SJSA1 (cell line): Measurements from ENCODE around the gene DTNA. TPM values are rescaled to one million over a fixed set of nuclear protein-coding genes. Genes with fewer than 3 reads are reported as not detected.
"Not testable (repeated sequence)": the region's sequence is repeated elsewhere in the genome, so short reads cannot be mapped to it uniquely, and the experiment has no call there.

Source experiments
- DNase-seq, 2 experiments: peaks; one replicate each; pipeline ENCODE4 v3.0.0-alpha.2; 2015 to 2020; ENCODE audit warnings: low spot score in 2 of 2, low read depth in 1 of 2
- H3K27ac ChIP-seq: fragments of 250-450 bp; sonication (Bioruptor Pico); 2 replicates; pipeline ENCODE4 v1.5.1; 2020; ENCODE audit warnings: mild to moderate bottlenecking, moderate library complexity
- H3K27me3 ChIP-seq: fragments of 250-450 bp; sonication (Bioruptor Pico); replicated peaks from 2 replicates; pipeline ENCODE4 v1.5.1; 2020; ENCODE audit warnings: mild to moderate bottlenecking, moderate library complexity
- H3K36me3 ChIP-seq: fragments of 250-450 bp; sonication (Bioruptor Pico); 2 replicates; pipeline ENCODE4 v1.5.1; 2020; ENCODE audit warnings: mild to moderate bottlenecking
- H3K4me1 ChIP-seq: fragments of 250-450 bp; sonication (Bioruptor Pico); replicated peaks from 2 replicates; pipeline ENCODE4 v1.6.1; 2021; ENCODE audit warnings: mild to moderate bottlenecking
- H3K4me3 ChIP-seq: fragments of 250-450 bp; sonication (Bioruptor Pico); 2 replicates; pipeline ENCODE4 v1.5.1; 2020; ENCODE audit warnings: mild to moderate bottlenecking
- H3K9me3 ChIP-seq: fragments of 250-450 bp; sonication (Bioruptor Pico); replicated peaks from 2 replicates; pipeline ENCODE4 v1.5.1; 2020; ENCODE audit warnings: mild to moderate bottlenecking
- total RNA-seq: library from RNA; depleted of rRNA; stranded (reverse); fragments of >200 nt; shearing (Covaris generic); gene quantifications from 2 replicates; pipeline ENCODE4 v1.2.3, GENCODE V29; 2014

The DTNA gene
- total RNA-seq, 1 experiment from 2014 or later, result 5.8 TPM

DNA sequence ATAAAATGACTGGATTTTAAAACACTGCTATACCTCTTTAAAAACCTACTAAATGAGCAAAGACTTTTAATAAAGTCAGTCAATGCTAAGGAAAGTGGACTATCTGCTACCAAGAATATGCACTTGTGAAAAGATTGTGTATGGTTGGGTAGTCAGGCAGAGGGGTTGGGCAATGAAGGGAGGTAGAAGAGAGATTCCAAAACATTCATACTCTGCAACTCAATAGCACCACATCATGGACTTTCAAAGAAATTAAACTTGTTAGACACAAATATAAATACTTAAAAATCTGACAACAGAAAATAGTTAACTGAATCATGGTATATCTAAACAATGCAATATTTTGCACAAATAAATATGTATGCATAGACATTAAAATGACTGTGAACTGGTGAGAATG is 191.2 kb downstream of the DTNA start:
- no peaks in the 10 kb centered on the region for H3K27me3 ChIP-seq
- H3K4me3 ChIP-seq, result no peak overlapping the region
- H3K27ac ChIP-seq, result no peak overlapping the region
- no peaks in the 10 kb centered on the region for H3K36me3 ChIP-seq
- no peaks in the 10 kb centered on the region for H3K9me3 ChIP-seq
- DNase-seq, result no peak
- no peaks in the 10 kb centered on the region for H3K4me1 ChIP-seq

DNA sequence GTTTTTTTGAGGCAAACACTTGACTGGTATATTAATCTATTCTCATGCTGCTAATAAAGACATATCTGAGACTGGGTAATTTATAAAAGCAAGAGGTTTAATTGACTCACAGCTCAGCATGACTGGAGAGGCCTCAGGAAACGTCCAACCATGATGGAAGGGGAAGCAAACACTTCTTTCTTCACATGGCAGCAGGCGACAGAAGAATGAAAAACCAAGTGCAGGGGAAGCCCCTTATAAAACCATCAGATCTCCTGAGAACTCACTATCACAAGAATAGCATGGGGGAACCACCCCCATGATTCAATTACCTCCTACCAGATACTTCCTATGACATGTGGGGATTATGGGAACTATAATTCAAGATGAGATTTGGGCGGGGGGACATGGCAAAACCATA is 194.9 kb downstream of the DTNA start:
- H3K27ac ChIP-seq, result no peak overlapping the region
- H3K27me3 ChIP-seq, result no peaks in the 10 kb centered on the region
- DNase-seq, result no peak
- no peaks in the 10 kb centered on the region for H3K9me3 ChIP-seq
- no peaks in the 10 kb centered on the region for H3K36me3 ChIP-seq
- no peak overlapping the region for H3K4me3 ChIP-seq
- H3K4me1 ChIP-seq, result peaks cover 2% of the 10 kb centered on the region; the same call in 1 of the 2 replicates

DNA sequence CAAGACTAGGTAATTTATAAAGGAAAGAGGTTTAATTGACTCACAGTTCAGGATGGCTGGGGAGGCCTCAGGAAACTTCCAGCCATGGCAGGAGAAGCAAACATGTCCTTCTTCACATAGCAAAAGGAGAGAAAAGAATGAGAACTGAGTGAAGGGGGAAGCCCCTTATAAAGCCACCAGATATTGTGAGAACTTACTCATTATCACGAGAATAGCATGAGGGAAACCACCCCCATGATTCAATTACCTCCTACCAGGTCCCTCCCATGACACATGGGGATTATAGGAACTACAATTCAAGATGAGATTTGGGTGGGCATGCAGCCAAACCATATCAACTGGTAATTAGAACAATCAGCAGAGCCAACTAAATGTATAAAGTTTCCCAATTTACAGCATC is 196.9 kb downstream of the DTNA start:
- H3K27ac ChIP-seq, H3K36me3 ChIP-seq, DNase-seq, H3K4me3 ChIP-seq, H3K27me3 ChIP-seq, H3K9me3 ChIP-seq: not testable (repeated sequence)
- peaks cover 18% of the 10 kb centered on the region for H3K4me1 ChIP-seq

DNA sequence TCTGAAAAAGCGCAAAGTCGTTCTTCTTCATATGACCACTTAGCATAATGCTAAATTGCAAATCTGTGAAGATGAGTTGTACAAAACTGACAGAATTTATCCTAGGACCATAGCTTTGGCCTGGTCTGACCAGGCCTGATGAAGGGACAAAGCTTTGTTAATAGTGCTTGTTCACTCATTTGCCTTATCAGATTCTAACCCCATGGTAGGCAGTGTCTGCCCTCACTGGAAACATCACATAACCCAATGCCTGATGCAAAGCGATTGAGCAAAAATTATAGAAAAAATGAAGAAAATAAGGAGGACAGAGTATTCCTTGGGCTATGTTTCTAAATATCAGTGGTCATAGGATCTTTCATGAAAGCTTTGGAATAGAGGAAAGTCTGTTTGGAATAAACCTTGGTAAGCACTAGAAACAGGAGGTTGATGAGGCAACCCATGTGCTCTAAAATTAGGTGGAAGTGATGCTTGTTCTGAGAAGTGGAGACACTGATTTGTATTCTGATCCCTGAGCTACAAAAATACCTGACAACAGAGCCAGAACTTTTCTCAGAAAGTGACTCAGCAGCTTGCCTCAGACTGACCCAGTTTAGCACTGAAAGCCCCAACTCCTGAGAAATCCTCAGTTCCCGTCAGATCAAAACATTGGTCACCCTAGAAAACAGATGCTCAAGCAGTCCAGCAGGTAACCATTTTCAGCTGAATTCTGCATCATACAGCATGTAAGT is 199.7 kb downstream of the DTNA start:
- Histone ChIP-seq H3K27ac (no peak overlapping the region), H3K36me3 (no peaks in the 10 kb centered on the region), H3K4me3 (no peak overlapping the region), H3K4me1 (peaks cover 41% of the 10 kb centered on the region), H3K27me3 (no peaks in the 10 kb centered on the region), H3K9me3 (no peaks in the 10 kb centered on the region)
- DNase-seq, result no peak

DNA sequence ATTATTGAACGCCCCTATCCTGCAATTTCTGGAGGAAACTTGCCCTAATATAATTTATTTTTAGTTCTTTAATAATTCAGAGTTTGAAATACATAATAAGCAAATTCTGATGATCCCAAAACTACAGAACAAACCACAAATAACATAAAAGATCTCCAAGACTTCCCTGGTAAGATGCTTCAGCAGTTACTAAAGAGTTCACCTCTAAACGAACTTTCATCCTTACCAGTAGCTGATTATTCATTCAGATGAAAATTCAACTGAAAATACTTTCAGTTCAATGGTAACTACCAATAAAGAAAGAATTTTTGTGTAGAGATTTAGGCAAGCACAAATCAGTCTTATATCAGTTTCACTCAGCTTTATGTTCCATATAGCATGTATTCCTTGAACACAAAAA is 201.0 kb downstream of the DTNA start:
- H3K27me3 ChIP-seq, result no peaks in the 10 kb centered on the region
- peak overlapping the region; percentile 43; the same call in 1 of the 2 replicates for H3K27ac ChIP-seq
- DNase-seq, result no peak

DNA sequence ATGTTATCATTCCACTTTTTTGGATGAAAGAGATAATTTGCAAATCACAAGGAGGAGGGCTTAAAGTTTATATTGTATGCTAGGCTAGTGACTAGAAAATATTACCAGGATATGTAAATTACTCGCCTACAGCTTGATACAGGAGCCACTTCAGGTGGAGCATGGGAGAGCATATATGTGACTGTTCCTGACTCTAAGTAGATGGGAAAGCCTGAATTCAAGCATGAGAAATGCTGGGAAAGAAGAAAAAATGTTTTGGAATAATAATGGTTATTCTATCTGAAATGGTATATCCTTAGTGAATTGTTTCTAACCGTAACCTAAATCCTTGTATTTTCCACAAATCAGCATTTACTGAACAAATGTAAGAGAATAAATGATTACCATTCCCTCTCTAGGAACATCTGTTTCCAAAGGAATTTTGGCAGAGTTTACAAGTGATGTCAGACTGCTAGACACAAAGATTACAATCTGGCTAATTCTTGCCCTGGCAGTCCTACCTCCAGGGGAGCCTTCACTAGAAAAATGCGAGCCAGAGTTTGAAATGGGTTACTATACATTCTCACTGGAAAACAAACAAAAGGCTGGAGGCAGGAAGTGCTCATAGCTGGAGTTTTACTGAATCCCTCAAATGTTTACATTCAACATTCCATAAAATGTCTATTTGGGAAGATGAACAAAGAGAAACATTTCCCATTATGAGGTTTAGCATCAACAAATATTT is 201.7 kb downstream of the DTNA start:
- peak overlapping the region; percentile 43 for H3K27ac ChIP-seq
- DNase-seq, result peak; percentile 86 to 96
- no peak overlapping the region for H3K4me3 ChIP-seq
- no peaks in the 10 kb centered on the region for H3K9me3 ChIP-seq
- peaks cover 43% of the 10 kb centered on the region for H3K4me1 ChIP-seq
- no peaks in the 10 kb centered on the region for H3K36me3 ChIP-seq
- H3K27me3 ChIP-seq, result no peaks in the 10 kb centered on the region

More for the DNA sequence above, 201.0 kb downstream of the DTNA start:
- Histone ChIP-seq H3K4me1 (peaks cover 43% of the 10 kb centered on the region), H3K36me3 (no peaks in the 10 kb centered on the region), H3K4me3 (no peak overlapping the region), H3K9me3 (no peaks in the 10 kb centered on the region)

DNA sequence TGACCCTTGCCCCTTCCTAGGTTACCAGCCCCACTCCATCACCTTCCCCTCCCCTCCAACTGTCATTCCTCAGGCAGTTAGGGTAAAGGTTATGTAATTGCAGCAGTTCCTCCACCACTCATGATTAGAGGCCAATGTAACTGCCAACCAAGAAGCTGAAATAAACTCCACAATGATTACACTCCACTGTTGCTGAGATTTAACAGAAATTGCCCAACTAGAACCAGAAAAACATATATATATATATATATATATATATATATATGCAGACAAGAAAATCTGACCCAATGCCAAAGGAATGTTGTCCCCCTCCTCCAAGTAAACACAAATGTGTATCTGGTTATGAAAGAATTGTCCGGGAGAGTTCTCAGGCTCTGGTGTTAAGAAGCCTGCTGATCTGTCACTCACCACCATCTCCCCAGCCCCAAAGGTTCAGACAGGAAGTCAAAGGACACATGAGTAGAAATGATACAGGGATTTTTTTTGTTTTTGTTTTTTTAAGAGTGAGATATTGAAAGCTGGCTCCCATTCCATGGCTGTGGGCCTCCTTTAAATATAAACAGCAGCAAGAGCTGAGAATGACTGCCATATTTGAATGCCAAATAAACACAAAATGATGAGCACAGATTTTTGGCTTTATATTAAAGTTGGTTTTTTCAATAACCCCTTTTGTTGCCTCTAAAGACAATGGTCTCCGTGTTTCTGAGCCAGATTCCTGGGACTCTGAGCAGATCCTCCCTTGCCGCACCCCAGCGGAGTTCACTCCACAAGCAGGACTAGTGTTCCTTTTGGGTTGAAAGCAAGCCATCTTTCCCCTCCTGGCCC is 204.0 kb downstream of the DTNA start:
- no peaks in the 10 kb centered on the region for H3K9me3 ChIP-seq
- H3K4me3 ChIP-seq, result no peak overlapping the region
- peak; percentile 60 to 62 for DNase-seq
- H3K4me1 ChIP-seq, result peaks cover 43% of the 10 kb centered on the region
- no peaks in the 10 kb centered on the region for H3K27me3 ChIP-seq
- H3K27ac ChIP-seq, result peak overlapping the region; percentile 71
- H3K36me3 ChIP-seq, result no peaks in the 10 kb centered on the region

DNA sequence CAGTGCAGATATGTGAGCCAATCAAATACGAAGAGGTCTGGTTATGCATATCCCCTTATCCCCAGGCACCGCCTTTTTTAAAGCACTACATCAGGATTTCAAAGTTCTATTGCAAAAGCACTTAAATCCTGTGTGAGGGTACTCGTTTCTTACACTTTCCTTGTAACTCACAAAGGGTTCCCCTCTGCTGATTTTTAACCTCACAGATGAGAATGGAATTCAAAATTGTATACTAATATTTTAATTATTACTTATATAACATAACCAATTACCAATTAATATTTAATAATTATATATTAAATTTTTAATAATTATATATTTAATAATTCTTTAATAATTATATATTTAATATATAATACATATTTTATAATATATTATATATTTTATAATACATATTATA is 204.9 kb downstream of the DTNA start:
- H3K9me3 ChIP-seq, result no peaks in the 10 kb centered on the region
- H3K36me3 ChIP-seq, result no peaks in the 10 kb centered on the region
- H3K27me3 ChIP-seq, result no peaks in the 10 kb centered on the region
- H3K4me1 ChIP-seq, result peaks cover 40% of the 10 kb centered on the region
- DNase-seq, result no peak
- H3K4me3 ChIP-seq, result no peak overlapping the region
- H3K27ac ChIP-seq, result no peak overlapping the region

DNA sequence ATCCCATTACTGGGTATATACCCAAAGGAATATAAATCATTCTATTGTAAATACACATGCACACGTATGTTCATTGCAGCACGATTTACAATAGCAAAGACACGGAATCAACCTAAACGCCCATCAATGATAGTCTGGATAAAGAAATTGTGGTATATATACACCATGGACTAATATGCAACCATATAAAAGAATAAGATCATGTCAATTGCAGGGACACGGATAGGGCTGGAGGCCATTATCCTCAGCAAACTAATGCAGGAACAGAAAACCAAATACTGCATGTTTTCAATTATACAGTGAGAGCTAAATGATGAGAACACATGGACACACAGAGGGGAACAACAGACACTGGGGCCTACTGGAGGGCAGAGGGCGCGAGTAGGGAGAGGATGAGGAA is 206.4 kb downstream of the DTNA start:
- H3K4me1 ChIP-seq, result peaks cover 28% of the 10 kb centered on the region
- H3K4me3 ChIP-seq, H3K27ac ChIP-seq, DNase-seq, H3K27me3 ChIP-seq, H3K36me3 ChIP-seq, H3K9me3 ChIP-seq: not testable (repeated sequence)

DNA sequence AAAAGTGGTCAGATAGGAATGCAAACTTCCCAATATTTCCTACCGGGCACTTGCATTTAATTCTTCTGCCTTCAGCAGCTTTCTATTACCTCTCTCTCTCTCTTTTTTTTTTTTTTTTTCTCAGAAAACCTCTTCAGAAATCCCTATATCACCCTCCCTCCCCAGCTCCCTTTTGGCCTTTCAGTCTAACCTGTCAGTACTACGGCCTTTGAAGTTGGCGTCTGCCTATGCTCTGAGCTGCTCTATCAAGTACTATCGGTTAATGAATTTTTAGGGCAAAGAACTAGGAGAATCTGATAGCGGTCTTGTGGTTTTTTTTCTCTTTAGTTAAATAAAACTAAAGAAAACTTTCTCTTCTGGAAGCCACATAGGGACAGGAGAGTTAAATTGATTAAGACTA is 208.8 kb downstream of the DTNA start:
- H3K27ac ChIP-seq, result no peak overlapping the region
- DNase-seq, result no peak
- H3K27me3 ChIP-seq, result no peaks in the 10 kb centered on the region
- H3K4me1 ChIP-seq, result peaks cover 9% of the 10 kb centered on the region
- H3K9me3 ChIP-seq, result no peaks in the 10 kb centered on the region
- H3K4me3 ChIP-seq, result no peak overlapping the region
- H3K36me3 ChIP-seq, result no peaks in the 10 kb centered on the region

DNA sequence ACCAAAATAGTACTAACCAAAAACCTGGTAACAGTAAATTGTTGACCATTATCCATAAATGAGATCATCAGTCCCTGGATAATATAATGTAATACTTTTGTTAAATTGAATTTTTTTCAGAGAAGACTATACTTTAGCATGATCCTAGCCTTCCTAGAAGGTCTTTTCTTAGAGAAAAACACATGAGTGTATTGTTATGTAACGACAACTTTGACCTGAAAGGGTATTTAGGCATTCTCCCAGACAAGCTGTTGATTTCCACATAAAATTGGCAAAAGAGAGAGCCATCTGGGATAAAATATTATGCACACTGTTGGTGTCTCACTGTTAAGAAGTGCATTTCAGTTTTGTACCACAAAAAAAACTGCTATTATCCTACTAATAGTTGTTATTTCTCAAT is 211.1 kb downstream of the DTNA start:
- Histone ChIP-seq H3K9me3 (no peaks in the 10 kb centered on the region), H3K27ac (no peak overlapping the region), H3K4me1 (no peaks in the 10 kb centered on the region), H3K4me3 (no peak overlapping the region), H3K27me3 (no peaks in the 10 kb centered on the region), H3K36me3 (no peaks in the 10 kb centered on the region)
- DNase-seq, result no peak

DNA sequence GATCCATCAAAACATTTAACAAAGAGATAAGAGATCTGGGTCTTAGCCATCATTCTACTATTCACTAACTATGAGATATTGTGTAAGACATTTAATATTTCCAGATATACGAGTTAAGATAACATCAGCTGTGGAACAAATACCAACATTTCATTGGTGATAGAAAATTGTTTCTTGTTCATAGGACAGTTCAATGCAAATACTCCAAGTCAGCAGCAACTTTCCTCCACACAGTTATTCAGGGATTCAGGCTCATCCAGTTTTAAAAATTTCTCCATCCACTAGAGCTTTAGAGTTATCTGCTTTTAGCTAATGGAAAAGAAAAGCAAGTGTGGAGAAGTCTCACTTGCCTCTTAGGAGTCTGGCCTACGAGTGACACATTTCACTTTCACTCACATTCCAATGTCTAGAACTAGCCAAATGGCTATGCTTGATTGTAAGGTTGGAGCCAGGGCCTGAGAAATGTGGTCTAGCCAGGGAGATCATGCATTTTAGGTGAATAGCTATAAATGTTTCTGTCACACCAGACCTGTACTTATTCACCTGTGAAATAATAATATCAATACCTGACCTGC is 211.8 kb downstream of the DTNA start:
- no peak for DNase-seq
- no peak overlapping the region for H3K4me3 ChIP-seq
- no peak overlapping the region for H3K27ac ChIP-seq
- H3K4me1 ChIP-seq, result no peaks in the 10 kb centered on the region
- no peaks in the 10 kb centered on the region for H3K9me3 ChIP-seq
- no peaks in the 10 kb centered on the region for H3K27me3 ChIP-seq
- no peaks in the 10 kb centered on the region for H3K36me3 ChIP-seq

DNA sequence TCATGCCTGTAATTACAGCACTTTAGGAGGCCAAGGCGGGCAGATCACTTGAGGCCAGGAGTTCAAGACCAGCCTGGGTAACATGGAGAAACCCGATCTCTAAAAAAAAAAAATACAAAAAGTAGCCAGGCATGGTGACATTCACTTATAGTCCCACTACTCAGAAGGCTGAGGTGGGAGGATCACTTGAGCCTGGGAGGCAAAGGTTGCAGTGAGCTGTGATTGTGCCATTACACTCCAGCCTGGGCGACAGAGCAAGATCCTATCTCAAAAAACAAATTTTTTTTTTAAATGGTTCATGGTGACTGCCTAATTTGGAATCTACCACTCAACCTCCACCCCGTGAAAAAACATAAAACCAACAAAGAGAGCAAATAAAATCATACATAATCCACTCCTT is 212.5 kb downstream of the DTNA start:
- not testable (repeated sequence) for H3K4me3 ChIP-seq, H3K9me3 ChIP-seq, H3K27me3 ChIP-seq, H3K36me3 ChIP-seq, DNase-seq, H3K4me1 ChIP-seq, H3K27ac ChIP-seq

DNA sequence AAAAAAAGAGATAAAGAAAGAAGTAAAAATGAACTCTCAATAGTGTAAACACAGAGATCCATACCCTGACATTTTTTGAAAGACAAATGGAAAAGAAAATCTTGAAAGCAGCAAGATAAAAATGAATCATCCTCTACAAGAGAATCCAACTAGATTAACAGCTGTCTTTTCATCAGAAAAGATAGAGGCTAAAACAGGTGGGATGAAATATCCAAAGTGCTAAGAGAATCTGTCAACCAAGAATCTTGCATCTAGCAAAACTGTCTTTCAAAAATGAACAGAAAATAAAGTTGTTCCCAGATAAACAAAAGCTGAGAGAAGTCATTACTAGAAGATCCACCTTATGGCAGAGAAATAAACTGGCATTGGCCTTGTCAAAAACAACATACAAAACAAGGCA is 213.8 kb downstream of the DTNA start:
- no peak overlapping the region for H3K27ac ChIP-seq
- H3K9me3 ChIP-seq, result no peaks in the 10 kb centered on the region
- H3K27me3 ChIP-seq, result no peaks in the 10 kb centered on the region
- DNase-seq, result no peak
- H3K4me3 ChIP-seq, result no peak overlapping the region
- H3K36me3 ChIP-seq, result no peaks in the 10 kb centered on the region
- H3K4me1 ChIP-seq, result peaks cover 7% of the 10 kb centered on the region
